T-helper 1 cell treated with Interleukin-12 subunit alpha and Interleukin-12 subunit beta and Interleukin-4 antibody, amounts not matched to agents 30 ng/mL and 1 ng/mL, for 36 hours (primary cell): Measurements from ENCODE around the gene LYG2. TPM values are rescaled to one million over a fixed set of nuclear protein-coding genes. Genes with fewer than 3 reads are reported as not detected.
"Not testable (repeated sequence)": the region's sequence is repeated elsewhere in the genome, so short reads cannot be mapped to it uniquely, and the experiment has no call there.

Source experiments
- intact Hi-C: fragments of 100-400 bp; cut with micrococcal nuclease; formaldehyde crosslinking; loops from one replicate; pipeline ENCODE4 v1.15.1; 2024
- total RNA-seq: library from RNA; stranded (reverse); gene quantifications from 2 replicates; pipeline ENCODE4 v1.2.3, GENCODE V29; 2022

Gene LYG2
- total RNA-seq, result not detected in 2 replicates

GRCh38 chr2:99255491-99256318 is at the start of gene LYG2:
LYG2 (minus strand) TSS chr2:99255666; CDS start chr2:99254260, 1,406 bp downstream.
- intact Hi-C loops, result no loop called here

- intact Hi-C loops, result not testable (repeated sequence)
These were observed 45.6 kb upstream of the LYG2 start, which contains the start of gene LYG1 for GRCh38 chr2:99301097-99301496. LYG1 (minus strand) TSS chr2:99301197; CDS start chr2:99295670, 5,527 bp downstream.

GRCh38 chr2:99299580-99299979 is 44.1 kb upstream of the LYG2 start:
- intact Hi-C loops, result no loop called here

- intact Hi-C loops, result no loop called here
These were observed 42.5 kb upstream of the LYG2 start for GRCh38 chr2:99297994-99298393.

- intact Hi-C loops, result no loop called here
These were observed 30.1 kb upstream of the LYG2 start for GRCh38 chr2:99285526-99285925.

- intact Hi-C loops, result no loop called here
These were observed 24.7 kb upstream of the LYG2 start for GRCh38 chr2:99279969-99280695.

GRCh38 chr2:99278793-99279291 is 23.4 kb upstream of the LYG2 start:
- intact Hi-C loops, result no loop called here

- intact Hi-C loops, result not testable (repeated sequence)
These were observed 22.8 kb upstream of the LYG2 start for GRCh38 chr2:99278195-99278765.

GRCh38 chr2:99275882-99276281 is 20.4 kb upstream of the LYG2 start:
- intact Hi-C loops, result no loop called here

- intact Hi-C loops, result no loop called here
These were observed 5.8 kb upstream of the LYG2 start for GRCh38 chr2:99261242-99261641.

- intact Hi-C loops, result no loop called here
These were observed 4.7 kb upstream of the LYG2 start for GRCh38 chr2:99260184-99260583.

GRCh38 chr2:99259465-99259864 is 4.0 kb upstream of the LYG2 start:
- intact Hi-C loops, result no loop called here

GRCh38 chr2:99256677-99257076 is 1.2 kb upstream of the LYG2 start:
- intact Hi-C loops, result no loop called here

- intact Hi-C loops, result no loop called here
These were observed 5.5 kb downstream of the LYG2 start for GRCh38 chr2:99249951-99250350.

- intact Hi-C loops, result no loop called here
These were observed 13.3 kb downstream of the LYG2 start for GRCh38 chr2:99242151-99242550.

- intact Hi-C loops, result no loop called here
These were observed 15.0 kb downstream of the LYG2 start for GRCh38 chr2:99240431-99240830.

GRCh38 chr2:99238599-99238998 is 16.9 kb downstream of the LYG2 start:
- intact Hi-C loops, result no loop called here

- intact Hi-C loops, result not testable (repeated sequence)
These were observed 22.3 kb downstream of the LYG2 start for GRCh38 chr2:99233177-99233576.

GRCh38 chr2:99217929-99218501 is 37.5 kb downstream of the LYG2 start:
- intact Hi-C loops, result no loop called here

- intact Hi-C loops, result no loop called here
These were observed 39.4 kb downstream of the LYG2 start for GRCh38 chr2:99216096-99216495.

- intact Hi-C loops, result no loop called here
These were observed 50.0 kb downstream of the LYG2 start for GRCh38 chr2:99205491-99205890.
